ENCODE data around the gene MEX3A.

DNA sequence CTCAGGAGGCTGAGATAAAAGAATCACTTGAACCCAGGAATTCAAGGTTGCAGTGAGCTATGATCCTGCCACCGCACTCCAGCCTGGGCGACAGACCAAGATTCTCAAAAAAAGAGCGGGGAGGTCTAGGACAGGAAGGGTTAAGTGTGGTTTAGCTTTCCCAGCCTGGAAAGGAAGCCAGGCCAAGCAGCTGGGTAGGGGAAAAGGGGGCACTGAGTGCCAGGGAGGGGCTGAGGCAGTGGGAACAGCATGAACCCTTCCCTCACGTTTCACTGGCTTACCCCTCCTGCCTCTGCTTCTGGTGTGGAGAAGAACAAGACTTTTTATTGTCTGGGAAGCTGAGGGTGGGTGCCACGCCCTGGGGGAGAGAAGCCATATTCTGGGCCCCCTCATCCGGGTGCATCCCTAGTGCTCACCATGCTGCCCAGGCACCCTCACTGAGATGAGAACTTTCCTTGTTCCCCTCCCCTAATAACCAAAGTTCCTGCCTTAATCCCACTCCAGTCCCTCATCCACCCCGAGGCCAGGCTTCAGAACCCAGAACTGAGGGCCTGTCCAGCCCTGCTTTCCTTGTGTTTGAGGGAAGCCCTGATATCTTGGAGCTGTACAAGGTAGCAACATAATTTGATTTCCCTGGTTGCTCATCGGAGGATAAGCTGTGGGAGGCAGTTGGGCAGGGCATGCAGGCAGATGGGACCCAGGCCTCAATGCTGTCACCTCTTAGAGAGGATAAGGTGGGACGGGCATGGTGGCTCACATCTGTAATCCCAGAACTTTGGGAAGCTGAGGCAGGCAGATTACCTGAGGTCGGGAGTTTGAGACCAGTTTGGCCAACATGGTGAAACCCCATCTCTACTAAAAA is 30.2 kb upstream of the MEX3A start:
- TF ChIP-seq TAF1 (IDR thresholded peaks at IDR 0.05; ENCODE audit: borderline replicate concordance, low read depth, low read length): no peak
- no peak for TF ChIP-seq POLR2AphosphoS5 (IDR thresholded peaks at IDR 0.05; ENCODE audit: low read depth, low read length)

Data from GM12892 (cell line).